Neural crest cell (in vitro differentiated cells): ENCODE measurements around the gene SMAP2. TPM values are rescaled to one million over a fixed set of nuclear protein-coding genes. Genes with fewer than 3 reads are reported as not detected.

Source experiments
- DNase-seq: peaks from one replicate; pipeline ENCODE4 v3.0.0; 2021; ENCODE audit warnings: low read depth, mixed read lengths, low spot score
- H3K27ac Mint-ChIP-seq: one replicate; pipeline ENCODE4 v1.8.0; 2021; ENCODE audit warnings: mild to moderate bottlenecking, mixed read lengths; ENCODE audit not compliant: unreplicated experiment
- H3K27me3 Mint-ChIP-seq: 2 replicates; pipeline ENCODE4 v1.8.0; 2021; ENCODE audit warnings: low read depth, mild to moderate bottlenecking, mixed read lengths
- H3K36me3 Mint-ChIP-seq: 2 replicates; pipeline ENCODE4 v1.8.0; 2021; ENCODE audit warnings: low read depth, mild to moderate bottlenecking, mixed read lengths
- H3K4me1 Mint-ChIP-seq: 2 replicates; pipeline ENCODE4 v1.8.0; 2021; ENCODE audit warnings: mixed read lengths
- H3K4me3 Mint-ChIP-seq: one replicate; pipeline ENCODE4 v1.8.0; 2021; ENCODE audit warnings: mild to moderate bottlenecking, mixed read lengths
- H3K9me3 Mint-ChIP-seq: 2 replicates; pipeline ENCODE4 v1.8.0; 2021; ENCODE audit warnings: mixed read lengths
- total RNA-seq: library from RNA; stranded (reverse); gene quantifications from 2 replicates; pipeline ENCODE4 v1.2.1, GENCODE V29; 2021
- TF ChIP-seq, protein P1 (sequence below): fragments of 200-600 bp; sonication (generic); conservative IDR thresholded peaks from 2 replicates; pipeline ENCODE4 v1.5.0; 2021; ENCODE audit warnings: antibody characterized with exemption, mild to moderate bottlenecking

Gene SMAP2
- total RNA-seq, 1 donor from 2014 or later = 25.4 TPM

DNA sequence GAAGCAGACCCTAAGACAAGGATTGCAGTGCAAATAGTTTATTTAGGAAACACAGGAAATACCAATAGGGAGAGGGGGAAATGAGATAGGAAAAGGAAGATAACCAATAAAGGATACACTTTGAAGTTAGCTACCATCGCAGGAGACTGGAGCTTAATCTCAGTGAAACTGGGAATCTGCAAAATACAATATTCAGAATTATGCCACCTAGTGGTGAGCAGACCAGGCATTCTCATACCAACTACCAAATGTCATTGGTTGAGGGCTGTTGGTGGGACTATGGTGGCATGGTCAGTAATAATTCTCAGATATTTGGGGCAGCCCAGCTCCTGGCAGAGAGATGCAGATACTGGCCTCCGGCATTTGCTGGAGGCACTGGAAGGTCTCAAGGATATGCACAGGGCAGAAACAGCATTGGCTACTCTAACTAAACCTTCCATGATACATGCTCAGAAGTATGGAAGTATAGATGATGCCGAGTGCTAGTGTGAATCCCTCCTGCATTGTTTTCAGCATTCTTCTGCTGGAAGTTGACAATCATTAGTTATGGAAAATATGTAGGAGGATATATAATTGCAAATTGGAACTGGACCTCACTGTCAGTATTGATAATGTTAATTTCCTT is 65.0 kb downstream of the SMAP2 start:
- no peak overlapping the region for H3K27ac Mint-ChIP-seq
- peak; percentile 18 for DNase-seq

DNA sequence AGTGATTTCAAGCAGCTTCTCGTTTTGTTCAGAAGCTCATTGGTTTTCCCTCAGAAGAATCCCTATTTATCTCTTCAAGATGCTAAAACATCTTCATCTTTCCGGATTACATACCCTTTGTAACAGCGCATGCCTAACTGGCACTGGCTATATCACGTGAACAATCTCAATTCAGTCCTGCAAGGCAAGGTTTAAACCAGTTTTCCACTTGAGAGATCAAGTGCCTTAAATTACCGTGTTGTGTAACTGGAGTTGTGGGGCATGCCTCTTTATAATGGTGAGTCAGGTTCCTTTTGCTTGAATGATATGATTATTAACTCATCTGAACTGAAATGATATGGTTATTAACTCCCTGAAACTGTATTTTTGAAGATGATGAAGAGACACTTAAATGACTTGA is 65.7 kb downstream of the SMAP2 start:
- TF ChIP-seq, protein P1, sequence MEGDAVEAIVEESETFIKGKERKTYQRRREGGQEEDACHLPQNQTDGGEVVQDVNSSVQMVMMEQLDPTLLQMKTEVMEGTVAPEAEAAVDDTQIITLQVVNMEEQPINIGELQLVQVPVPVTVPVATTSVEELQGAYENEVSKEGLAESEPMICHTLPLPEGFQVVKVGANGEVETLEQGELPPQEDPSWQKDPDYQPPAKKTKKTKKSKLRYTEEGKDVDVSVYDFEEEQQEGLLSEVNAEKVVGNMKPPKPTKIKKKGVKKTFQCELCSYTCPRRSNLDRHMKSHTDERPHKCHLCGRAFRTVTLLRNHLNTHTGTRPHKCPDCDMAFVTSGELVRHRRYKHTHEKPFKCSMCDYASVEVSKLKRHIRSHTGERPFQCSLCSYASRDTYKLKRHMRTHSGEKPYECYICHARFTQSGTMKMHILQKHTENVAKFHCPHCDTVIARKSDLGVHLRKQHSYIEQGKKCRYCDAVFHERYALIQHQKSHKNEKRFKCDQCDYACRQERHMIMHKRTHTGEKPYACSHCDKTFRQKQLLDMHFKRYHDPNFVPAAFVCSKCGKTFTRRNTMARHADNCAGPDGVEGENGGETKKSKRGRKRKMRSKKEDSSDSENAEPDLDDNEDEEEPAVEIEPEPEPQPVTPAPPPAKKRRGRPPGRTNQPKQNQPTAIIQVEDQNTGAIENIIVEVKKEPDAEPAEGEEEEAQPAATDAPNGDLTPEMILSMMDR = no peak
- Mint-ChIP-seq H3K36me3 (no peaks in the 10 kb centered on the region), H3K4me1 (no peaks in the 10 kb centered on the region), H3K27ac (no peak overlapping the region), H3K4me3 (no peak overlapping the region), H3K27me3 (no peaks in the 10 kb centered on the region), H3K9me3 (no peaks in the 10 kb centered on the region)
- no peak for DNase-seq

More for the DNA sequence above, 65.0 kb downstream of the SMAP2 start:
- H3K4me3 Mint-ChIP-seq = no peak overlapping the region
- no peaks in the 10 kb centered on the region for H3K27me3 Mint-ChIP-seq
- H3K36me3 Mint-ChIP-seq = no peaks in the 10 kb centered on the region
- H3K9me3 Mint-ChIP-seq = no peaks in the 10 kb centered on the region
- TF ChIP-seq, protein P1 = peak; percentile 75
- no peaks in the 10 kb centered on the region for H3K4me1 Mint-ChIP-seq

DNA sequence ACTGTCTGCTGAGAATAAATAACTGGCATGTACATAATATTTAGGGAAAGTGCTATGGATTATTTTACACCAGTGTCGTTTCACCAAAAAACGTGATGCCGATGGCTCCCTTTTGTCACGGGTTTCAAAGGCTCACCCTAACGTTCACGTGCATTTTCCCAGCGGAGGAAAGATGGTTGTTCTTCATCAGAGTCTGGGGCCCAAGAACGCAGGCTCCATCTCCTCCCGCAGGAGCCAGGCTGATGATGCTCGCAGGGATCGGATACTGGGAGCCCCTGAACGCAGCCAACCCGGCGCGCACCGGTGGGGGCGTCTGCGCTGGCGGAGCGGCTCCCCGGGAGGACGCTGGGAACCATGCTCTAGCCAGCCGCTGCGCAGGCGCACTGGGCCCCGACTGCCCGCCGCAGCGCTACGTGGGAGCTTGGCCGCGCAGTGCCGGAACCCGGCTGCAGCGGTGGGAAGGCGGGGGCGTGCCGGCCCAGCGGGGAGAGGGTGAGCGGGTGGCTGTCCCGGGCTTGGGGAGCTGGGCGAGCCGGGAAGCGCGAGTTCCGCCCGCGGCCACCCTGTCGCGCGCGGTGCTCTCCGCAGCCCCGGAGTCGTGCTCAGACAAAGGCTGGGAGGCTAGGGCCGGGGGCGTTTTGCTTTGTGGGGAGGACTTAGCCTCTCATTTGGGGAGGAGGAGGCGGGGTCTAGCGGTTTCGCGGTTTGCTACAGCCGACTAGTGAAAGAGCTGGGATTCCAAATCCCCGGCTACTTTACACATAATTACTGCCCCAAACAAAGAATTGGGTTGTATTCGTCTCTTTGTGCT is 76.4 kb downstream of the SMAP2 start, which contains the start of gene ZFP69B:
Gene ZFP69B, plus strand, starts transcription at position 793 of the 811 bp plus-strand sequence. CDS start 486 bp downstream, outside the sequence.
- Mint-ChIP-seq H3K36me3 (peaks cover 44% of the 10 kb centered on the region), H3K9me3 (peaks cover 21% of the 10 kb centered on the region), H3K4me3 (peak within 1 kb of the TSS; percentile 94), H3K27me3 (no peaks in the 10 kb centered on the region), H3K4me1 (peaks cover 27% of the 10 kb centered on the region), H3K27ac (peak within 1 kb of the TSS; percentile 98)
- DNase-seq = peak; percentile 96
- TF ChIP-seq, protein P1 = no peak

DNA sequence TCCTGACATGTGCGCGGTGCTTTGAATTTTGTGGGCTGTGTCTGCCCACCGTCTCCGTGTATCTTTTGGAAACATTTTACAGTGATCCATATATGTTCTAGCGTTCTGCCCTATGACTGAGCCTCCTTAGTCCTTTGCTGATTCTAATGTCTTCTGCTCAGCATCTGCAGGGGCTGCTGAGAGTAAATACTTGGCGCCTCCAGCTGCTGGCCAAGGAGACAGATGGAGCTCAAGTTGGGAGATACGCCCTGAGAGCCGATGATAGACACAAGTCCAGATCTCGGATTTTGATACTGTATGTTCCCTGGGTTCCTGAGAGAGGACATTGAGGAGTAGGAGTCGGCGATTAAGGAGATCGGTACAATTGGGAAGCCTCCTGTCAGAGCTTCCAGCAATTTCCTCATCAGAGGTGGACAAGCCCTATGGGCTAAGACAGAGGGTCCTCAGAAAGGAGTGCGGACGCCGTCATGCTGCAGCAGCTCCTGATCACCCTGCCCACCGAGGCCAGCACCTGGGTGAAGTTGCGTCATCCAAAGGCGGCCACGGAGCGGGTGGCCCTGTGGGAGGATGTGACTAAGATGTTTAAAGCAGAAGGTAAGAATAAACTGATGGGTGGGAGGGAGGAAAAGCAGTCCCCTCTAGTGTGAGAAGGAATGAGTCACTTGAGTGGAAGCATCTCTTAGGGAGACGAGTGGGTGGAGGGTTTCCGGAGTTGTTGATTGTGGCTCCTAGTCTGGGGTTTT is 77.1 kb downstream of the SMAP2 start:
- peaks cover 24% of the 10 kb centered on the region for H3K9me3 Mint-ChIP-seq

DNA sequence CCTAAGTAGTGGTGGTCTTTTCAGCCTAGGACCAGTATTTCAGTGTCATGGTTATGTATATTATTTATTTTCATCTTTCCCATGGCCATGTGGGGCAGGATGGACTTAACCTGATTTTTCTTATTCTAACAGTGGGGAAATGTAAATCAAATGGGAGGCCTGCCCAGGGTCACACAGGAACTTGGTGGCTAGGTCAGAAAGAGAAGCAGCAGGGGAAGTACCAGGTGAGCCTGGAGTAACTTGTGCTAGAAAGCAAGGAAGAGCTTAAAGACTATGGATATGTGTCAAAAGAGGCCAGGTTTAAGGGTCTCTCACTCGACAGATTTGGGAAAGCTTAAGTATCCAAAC is 77.7 kb downstream of the SMAP2 start:
- H3K9me3 Mint-ChIP-seq = peaks cover 26% of the 10 kb centered on the region
- H3K4me3 Mint-ChIP-seq = peak overlapping the region; percentile 94
- peaks cover 50% of the 10 kb centered on the region for H3K36me3 Mint-ChIP-seq
- DNase-seq = no peak
- no peaks in the 10 kb centered on the region for H3K27me3 Mint-ChIP-seq
- TF ChIP-seq, protein P1 = no peak
- peaks cover 27% of the 10 kb centered on the region for H3K4me1 Mint-ChIP-seq
- H3K27ac Mint-ChIP-seq = peak overlapping the region; percentile 95

More for the DNA sequence above, 77.1 kb downstream of the SMAP2 start:
- DNase-seq = peak; percentile 13
- H3K36me3 Mint-ChIP-seq = peaks cover 49% of the 10 kb centered on the region
- TF ChIP-seq, protein P1 = no peak
- peak overlapping the region; percentile 95 for H3K27ac Mint-ChIP-seq
- peak overlapping the region; percentile 94 for H3K4me3 Mint-ChIP-seq
- H3K27me3 Mint-ChIP-seq = no peaks in the 10 kb centered on the region
- peaks cover 27% of the 10 kb centered on the region for H3K4me1 Mint-ChIP-seq
